ENCODE data around the gene CCDC117. TPM values are rescaled to one million over a fixed set of nuclear protein-coding genes. Genes with fewer than 3 reads are reported as not detected.
"Not testable (repeated sequence)": the region's sequence is repeated elsewhere in the genome, so short reads cannot be mapped to it uniquely, and the experiment has no call there.

CCDC117 gene
- total RNA-seq, 1 donor from 2014 or later = 10.7 TPM

DNA sequence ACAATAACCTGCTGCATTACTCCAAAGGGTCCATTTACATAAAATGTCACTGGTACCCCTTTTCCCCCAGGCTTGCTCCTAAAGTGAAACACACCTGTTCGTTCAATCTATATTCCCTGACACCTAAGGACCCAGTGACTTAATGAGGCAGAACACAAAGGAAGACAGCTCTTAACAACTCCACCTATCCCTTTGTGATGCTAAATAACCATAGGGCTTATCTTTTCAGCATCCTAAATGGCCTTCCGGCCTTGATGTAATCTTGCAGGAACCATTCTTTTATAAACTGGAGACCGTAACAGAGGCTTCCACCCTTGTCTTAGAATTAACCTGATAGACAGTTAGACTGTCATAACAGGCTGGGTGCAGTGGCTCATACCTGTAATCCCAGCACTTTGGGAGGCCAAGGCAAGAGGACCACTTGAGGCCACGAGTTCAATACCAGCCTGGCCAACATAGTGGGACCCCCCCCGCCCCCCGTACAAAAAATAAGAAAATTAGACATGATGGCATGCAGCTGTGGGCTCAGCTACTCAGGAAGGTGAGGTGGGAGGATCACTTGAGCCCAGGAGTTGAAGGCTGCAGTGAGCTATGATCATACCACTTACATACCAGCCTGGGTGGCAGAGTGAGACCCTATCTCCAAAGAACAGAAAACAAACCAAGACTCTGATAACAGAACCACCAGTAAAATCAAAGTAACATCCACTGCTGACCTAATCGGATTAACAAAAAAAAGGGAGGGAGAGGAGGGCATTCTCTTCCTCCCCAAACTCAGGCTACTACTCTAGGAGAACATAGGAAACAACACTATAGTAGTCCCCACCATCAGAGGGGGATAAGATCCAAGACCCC, 36.0 kb upstream of the CCDC117 start:
- no peaks in the 10 kb centered on the region for H3K27me3 ChIP-seq
- H3K27ac ChIP-seq = no peak overlapping the region
- H3K9me3 ChIP-seq = no peaks in the 10 kb centered on the region
- DNase-seq (ENCODE audit: low spot score in 2 of 2) = no peak
- H3K36me3 ChIP-seq = no peaks in the 10 kb centered on the region
- peaks cover 0 to 4% of the 10 kb centered on the region in 2 donors for H3K4me1 ChIP-seq
- H3K4me3 ChIP-seq = no peak overlapping the region
- intact Hi-C loops (cut with DNase I) = no loop called here
- TF ChIP-seq, protein P1, sequence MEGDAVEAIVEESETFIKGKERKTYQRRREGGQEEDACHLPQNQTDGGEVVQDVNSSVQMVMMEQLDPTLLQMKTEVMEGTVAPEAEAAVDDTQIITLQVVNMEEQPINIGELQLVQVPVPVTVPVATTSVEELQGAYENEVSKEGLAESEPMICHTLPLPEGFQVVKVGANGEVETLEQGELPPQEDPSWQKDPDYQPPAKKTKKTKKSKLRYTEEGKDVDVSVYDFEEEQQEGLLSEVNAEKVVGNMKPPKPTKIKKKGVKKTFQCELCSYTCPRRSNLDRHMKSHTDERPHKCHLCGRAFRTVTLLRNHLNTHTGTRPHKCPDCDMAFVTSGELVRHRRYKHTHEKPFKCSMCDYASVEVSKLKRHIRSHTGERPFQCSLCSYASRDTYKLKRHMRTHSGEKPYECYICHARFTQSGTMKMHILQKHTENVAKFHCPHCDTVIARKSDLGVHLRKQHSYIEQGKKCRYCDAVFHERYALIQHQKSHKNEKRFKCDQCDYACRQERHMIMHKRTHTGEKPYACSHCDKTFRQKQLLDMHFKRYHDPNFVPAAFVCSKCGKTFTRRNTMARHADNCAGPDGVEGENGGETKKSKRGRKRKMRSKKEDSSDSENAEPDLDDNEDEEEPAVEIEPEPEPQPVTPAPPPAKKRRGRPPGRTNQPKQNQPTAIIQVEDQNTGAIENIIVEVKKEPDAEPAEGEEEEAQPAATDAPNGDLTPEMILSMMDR (IDR thresholded peaks at IDR 0.05) = no peak

DNA sequence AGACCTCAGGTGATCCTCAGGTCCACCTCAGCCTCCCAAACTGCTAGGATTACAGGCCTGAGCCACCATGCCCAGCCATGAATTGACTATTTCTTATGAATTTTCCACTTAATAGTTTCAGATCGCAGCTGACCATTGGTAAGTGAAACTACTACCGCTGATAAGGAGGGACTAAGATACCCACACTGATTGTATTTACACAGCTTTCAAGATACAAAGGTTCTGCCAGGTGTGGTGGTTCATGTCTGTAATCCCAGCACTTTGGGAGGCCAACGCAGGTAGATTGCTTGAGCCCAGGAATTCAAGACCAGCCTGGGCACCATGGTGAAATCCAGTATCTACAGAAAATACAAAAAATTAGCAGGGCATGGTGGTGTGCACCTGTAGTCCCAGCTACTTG, 34.8 kb upstream of the CCDC117 start:
- H3K36me3 ChIP-seq = no peaks in the 10 kb centered on the region
- peaks cover 0 to 4% of the 10 kb centered on the region in 2 donors for H3K4me1 ChIP-seq
- no peak overlapping the region for H3K4me3 ChIP-seq
- intact Hi-C loops (cut with DNase I) = no loop called here
- DNase-seq (ENCODE audit: low spot score in 2 of 2) = no peak
- H3K9me3 ChIP-seq = no peaks in the 10 kb centered on the region
- TF ChIP-seq, protein P1 (IDR thresholded peaks at IDR 0.05) = no peak
- H3K27ac ChIP-seq = no peak overlapping the region
- H3K27me3 ChIP-seq = no peaks in the 10 kb centered on the region

DNA sequence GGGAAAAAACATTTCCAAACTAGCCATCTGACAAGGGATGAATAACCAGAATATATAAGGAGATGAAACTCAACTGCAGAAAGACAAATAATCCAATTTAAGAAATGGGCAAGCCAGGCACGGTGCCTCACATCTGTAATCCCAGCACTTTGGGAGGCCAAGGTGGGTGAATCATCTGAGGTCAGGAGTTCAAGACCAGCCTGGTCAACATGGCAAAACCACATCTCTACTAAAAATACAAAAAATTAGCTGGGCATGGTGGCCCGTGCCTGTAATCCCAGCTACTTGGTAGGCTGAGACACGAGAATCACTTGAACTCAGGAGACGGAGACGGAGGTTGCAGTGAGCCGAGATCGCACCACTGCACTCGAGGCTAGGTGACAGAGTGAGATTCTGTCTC, 33.6 kb upstream of the CCDC117 start:
- H3K36me3 ChIP-seq; DNase-seq (ENCODE audit: low spot score in 2 of 2); H3K27ac ChIP-seq; H3K4me1 ChIP-seq; intact Hi-C loops (cut with DNase I); H3K4me3 ChIP-seq; H3K9me3 ChIP-seq; H3K27me3 ChIP-seq: not testable (repeated sequence)

DNA sequence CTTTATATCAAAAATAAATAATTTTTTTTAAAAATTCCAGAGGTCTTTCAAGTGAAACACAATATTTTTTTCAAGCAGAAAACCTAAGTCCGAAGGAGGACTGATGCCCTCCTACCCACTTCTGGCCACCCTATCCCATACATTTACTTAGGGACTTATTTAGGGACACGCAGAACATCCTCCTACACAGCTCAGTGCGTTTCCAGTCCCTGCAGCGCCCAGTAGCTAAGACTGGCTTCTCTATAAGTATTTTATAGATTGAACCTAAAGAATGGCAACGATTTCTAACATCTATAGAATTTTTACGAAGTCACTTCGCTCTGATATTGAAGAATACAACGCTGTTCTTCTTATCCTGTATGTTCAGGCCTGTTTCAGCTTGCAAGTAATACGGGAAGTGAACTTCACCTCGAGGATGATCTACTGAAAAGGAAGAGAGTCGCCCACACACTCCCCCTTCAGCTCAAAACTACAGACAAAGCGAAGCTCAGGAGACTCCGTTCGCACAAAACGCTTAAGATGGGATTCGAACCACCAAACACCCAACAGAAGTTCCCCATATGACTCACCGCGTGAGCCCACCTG, 31.2 kb upstream of the CCDC117 start:
- Histone ChIP-seq H3K9me3 (no peaks in the 10 kb centered on the region), H3K36me3 (peaks cover 13 to 24% of the 10 kb centered on the region in 2 donors), H3K27ac (no peak overlapping the region), H3K27me3 (no peaks in the 10 kb centered on the region), H3K4me3 (peak overlapping the region; percentile 65 to 98), H3K4me1 (peaks cover 0 to 8% of the 10 kb centered on the region in 2 donors)
- no peak for DNase-seq (ENCODE audit: low spot score in 2 of 2)
- TF ChIP-seq, protein P1 (IDR thresholded peaks at IDR 0.05) = no peak
- intact Hi-C loops (cut with DNase I) = loop anchor here (1.0 kb wide), 2 partner anchors 29 to 290 kb away; no protein-coding TSS in a partner anchor

DNA sequence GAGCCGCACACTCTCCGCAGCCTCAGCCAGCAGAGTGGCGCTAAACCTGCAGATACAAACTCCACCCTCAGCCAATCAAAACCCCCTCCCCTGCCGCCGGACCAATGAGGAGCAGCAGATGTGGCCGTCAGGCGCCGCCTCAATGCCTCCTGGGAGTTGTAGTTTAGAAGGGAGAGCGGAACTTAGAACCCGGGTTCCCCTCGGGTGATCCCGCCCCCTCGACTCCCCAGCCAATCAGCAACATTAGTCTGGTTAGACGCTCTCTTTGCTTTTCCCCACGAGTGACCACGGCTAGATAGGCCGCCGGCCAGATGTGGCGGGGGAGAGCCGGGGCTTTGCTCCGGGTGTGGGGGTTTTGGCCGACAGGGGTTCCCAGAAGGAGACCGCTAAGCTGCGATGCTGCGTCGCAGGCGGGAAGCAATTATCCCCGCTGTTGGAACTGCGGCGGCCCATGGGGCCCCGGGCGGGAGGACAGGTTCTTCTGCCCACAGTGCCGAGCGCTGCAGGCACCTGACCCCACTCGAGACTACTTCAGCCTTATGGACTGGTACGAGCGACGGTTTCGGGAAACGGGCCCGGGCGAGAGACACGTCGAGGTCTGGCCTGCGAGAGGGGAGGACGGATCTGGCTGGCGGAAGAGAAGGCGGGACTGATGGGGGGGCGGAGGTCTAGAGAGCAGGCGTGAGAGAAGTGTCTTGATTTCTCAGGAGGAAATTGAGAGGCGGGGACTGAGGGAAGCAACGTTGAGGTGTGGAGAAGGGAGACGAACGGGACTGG, 30.5 kb upstream of the CCDC117 start, which contains the start of the genes CHEK2 and HSCB:
CHEK2 (minus strand) TSS at position 36 of the 777 bp plus-strand sequence. CDS start 7,099 bp downstream, outside the sequence.
HSCB (plus strand) TSS at position 255 of the 777 bp plus-strand sequence; CDS start at position 312, 57 bp downstream.
- peaks cover 0 to 8% of the 10 kb centered on the region in 2 donors for H3K4me1 ChIP-seq
- H3K9me3 ChIP-seq = no peaks in the 10 kb centered on the region
- peak within 1 kb of the TSS; percentile 98 to 100 for H3K27ac ChIP-seq
- H3K36me3 ChIP-seq = peaks cover 16 to 31% of the 10 kb centered on the region in 2 donors
- DNase-seq (ENCODE audit: low spot score in 2 of 2) = peak; percentile 96 to 99
- H3K4me3 ChIP-seq = peak within 1 kb of the TSS; percentile 65 to 98
- TF ChIP-seq, protein P1 (IDR thresholded peaks at IDR 0.05) = no peak
- intact Hi-C loops (cut with DNase I) = loop anchor here (1.0 to 2.0 kb wide), 6 partner anchors 30 to 289 kb away; partner anchors contain the start of genes CCDC117, TTC28, XBP1 and ZNRF3
- H3K27me3 ChIP-seq = no peaks in the 10 kb centered on the region
